HepG2 (cell line): Measurements from ENCODE around the gene MTFP1. TPM values are rescaled to one million over a fixed set of nuclear protein-coding genes. Genes with fewer than 3 reads are reported as not detected.
A peak's percentile ranks its signal among the peaks of the same experiment; 100 is the strongest.

ENCODE experiments used
- ATF7 ChIP-seq, 2 experiments: fragments of 450-650 bp in 1 of 2; sonication (generic) in 1 of 2; formaldehyde crosslinking in 1 of 2; IDR thresholded peaks; 2 replicates each; pipeline versions ENCODE4 v1.4.0 to v1.6.1; 2016 to 2020; ENCODE audit warnings: antibody characterized with exemption in 1 of 2, mild to moderate bottlenecking in 1 of 2, missing genetic modification reagents in 1 of 2
- FOXK2 ChIP-seq: fragments of 450-650 bp; IDR thresholded peaks from 2 replicates; pipeline ENCODE4 v1.6.1; 2016
- GFI1 ChIP-seq: sonication (generic); formaldehyde crosslinking; IDR thresholded peaks from 2 replicates; pipeline ENCODE4 v1.5.0; 2020; ENCODE audit warnings: missing genetic modification reagents, mild to moderate bottlenecking, borderline replicate concordance
- HCFC1 ChIP-seq: fragments of 150-350 bp; IDR thresholded peaks from 2 replicates; pipeline ENCODE4 v1.6.1; 2014; ENCODE audit warnings: low read depth, low read length
- MTA1 ChIP-seq: sonication (generic); formaldehyde crosslinking; IDR thresholded peaks from 2 replicates; pipeline ENCODE4 v1.4.0; 2020; ENCODE audit warnings: missing genetic modification reagents, mild to moderate bottlenecking, borderline replicate concordance
- MYC ChIP-seq: sonication (generic); formaldehyde crosslinking; IDR thresholded peaks from 2 replicates; pipeline ENCODE4 v1.9.0; 2021; ENCODE audit warnings: missing genetic modification reagents, borderline replicate concordance
- POLR2G ChIP-seq: fragments of 200-400 bp; formaldehyde crosslinking; IDR thresholded peaks from 2 replicates; pipeline ENCODE4 v1.6.1; 2018; ENCODE audit warnings: mild to moderate bottlenecking, low read depth, low read length, moderate library complexity
- SOX5 ChIP-seq: IDR thresholded peaks from 2 replicates; pipeline ENCODE4 v1.6.1; 2016; ENCODE audit warnings: borderline replicate concordance
- ZBTB7A ChIP-seq: sonication (generic); formaldehyde crosslinking; IDR thresholded peaks from 2 replicates; pipeline ENCODE4 v1.8.0; 2022; ENCODE audit warnings: mild to moderate bottlenecking, missing genetic modification reagents
- ZFP36L1 ChIP-seq: sonication (generic); formaldehyde crosslinking; IDR thresholded peaks from 2 replicates; pipeline ENCODE4 v1.8.0; 2022; ENCODE audit warnings: mild to moderate bottlenecking, missing genetic modification reagents, moderate library complexity
- ZMYM4 ChIP-seq: sonication (generic); formaldehyde crosslinking; IDR thresholded peaks from 2 replicates; pipeline ENCODE4 v1.8.1; 2023; ENCODE audit warnings: mild to moderate bottlenecking, missing genetic modification reagents
- polyA plus RNA-seq, 8 experiments: library from polyadenylated mRNA; depleted of rRNA in 3 of 8; stranded (reverse) in 7 of 8; unstranded in 1 of 8; fragments of >200 nt; fragmentation: Illumina TruSeq in 4 of 8; extraction: Trizol in 4 of 8; gene quantifications; 2 replicates each; pipeline versions ENCODE4 v1.2.1 to v1.2.3, GENCODE V29; 2011 to 2016; ENCODE audit warnings: low read depth in 4 of 8, missing spikeins in 1 of 8, mixed read lengths in 1 of 8; ENCODE audit not compliant: insufficient read depth in 1 of 8
- total RNA-seq, 5 experiments: library from RNA; depleted of rRNA; stranded (reverse); fragments of >200 nt; fragmentation: Illumina TruSeq; extraction: Trizol; gene quantifications; 2 replicates each; pipeline ENCODE4 v1.2.3, GENCODE V29; 2016; ENCODE audit warnings: low read depth in 1 of 5
- TF ChIP-seq, protein P1 (sequence below): sonication (generic); formaldehyde crosslinking; IDR thresholded peaks from 2 replicates; pipeline ENCODE4 v1.4.0; 2020; ENCODE audit warnings: low read depth, mild to moderate bottlenecking, missing genetic modification reagents
- TF ChIP-seq, protein P2 (sequence below): sonication (generic); formaldehyde crosslinking; IDR thresholded peaks from 2 replicates; pipeline ENCODE4 v1.5.1; 2020; ENCODE audit warnings: mild to moderate bottlenecking, missing genetic modification reagents, moderate library complexity
- TF ChIP-seq, protein P3 (sequence below): IDR thresholded peaks from 2 replicates; pipeline ENCODE4 v1.4.0; 2020; ENCODE audit warnings: mild to moderate bottlenecking, missing genetic modification reagents
- TF ChIP-seq, protein P4 (sequence below): sonication (generic); formaldehyde crosslinking; IDR thresholded peaks from 2 replicates; pipeline ENCODE4 v1.4.0; 2020; ENCODE audit warnings: missing genetic modification reagents
- TF ChIP-seq, protein P5 (sequence below): IDR thresholded peaks from 2 replicates; pipeline ENCODE4 v1.6.1; 2012; ENCODE audit warnings: inconsistent platforms

MTFP1 gene
- total and polyA plus RNA-seq, 2 of the 13 experiments (the other 11 are each of a cell fraction or from before 2014, with no cell fraction given), result 29.5 to 45.6 TPM

DNA sequence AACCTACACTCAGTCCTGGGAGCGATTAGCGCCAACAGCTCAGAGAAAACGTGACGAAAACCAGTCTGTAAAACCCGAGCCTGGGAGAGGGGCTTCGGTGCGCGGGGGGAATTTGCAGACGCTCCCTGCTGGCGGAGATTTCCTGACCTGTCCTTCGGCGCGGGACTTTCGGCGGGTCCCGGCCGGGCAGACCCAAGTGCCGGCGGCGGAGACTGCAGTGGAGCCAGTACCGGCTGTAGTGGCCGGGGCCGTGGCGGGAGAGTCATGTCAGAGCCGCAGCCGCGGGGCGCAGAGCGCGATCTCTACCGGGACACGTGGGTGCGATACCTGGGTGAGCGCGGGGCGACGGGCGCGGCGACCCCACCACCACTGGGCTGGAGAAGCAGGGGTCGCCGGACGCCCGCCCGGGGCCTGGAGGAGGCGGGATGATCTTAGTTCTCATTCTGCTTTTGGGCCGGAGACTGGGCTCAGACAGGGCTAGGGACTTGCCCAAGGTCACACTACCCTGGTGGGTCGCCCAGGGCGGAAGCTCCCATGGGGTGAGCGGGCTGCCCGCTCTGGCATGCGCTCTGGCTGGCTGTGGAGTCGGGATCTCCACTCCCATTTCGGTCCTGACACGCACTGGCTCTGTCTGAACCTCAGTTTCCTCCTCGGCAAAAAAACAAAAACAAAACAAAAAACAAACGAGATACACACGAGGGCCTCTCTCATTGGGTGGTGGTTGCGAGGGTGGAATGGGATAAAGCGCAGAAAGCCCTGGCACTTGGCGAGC is at the start of gene MTFP1 (continued):
- TF ChIP-seq MYC (CRISPR knock-in tag) (peak; percentile 70), ZFP36L1 (CRISPR knock-in tag) (no peak), POLR2G (peak; percentile 82), FOXK2 (no peak), GFI1 (no peak), SOX5 (CRISPR knock-in tag) (0 out of 2 replicates have a peak, but pooled peaks have one; percentile 15), MTA1 (CRISPR knock-in tag) (no peak), ZBTB7A (CRISPR knock-in tag) (peak; percentile 56; the same call in 1 of the 2 replicates), HCFC1 (no peak), ATF7 (IDR thresholded peaks at IDR 0.05) (no peak), ATF7 (CRISPR knock-in tag; IDR thresholded peaks at IDR 0.05) (no peak), ZMYM4 (CRISPR knock-in tag) (0 out of 2 replicates have a peak, but pooled peaks have one; percentile 22)
- TF ChIP-seq, protein P1, sequence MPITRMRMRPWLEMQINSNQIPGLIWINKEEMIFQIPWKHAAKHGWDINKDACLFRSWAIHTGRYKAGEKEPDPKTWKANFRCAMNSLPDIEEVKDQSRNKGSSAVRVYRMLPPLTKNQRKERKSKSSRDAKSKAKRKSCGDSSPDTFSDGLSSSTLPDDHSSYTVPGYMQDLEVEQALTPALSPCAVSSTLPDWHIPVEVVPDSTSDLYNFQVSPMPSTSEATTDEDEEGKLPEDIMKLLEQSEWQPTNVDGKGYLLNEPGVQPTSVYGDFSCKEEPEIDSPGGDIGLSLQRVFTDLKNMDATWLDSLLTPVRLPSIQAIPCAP (CRISPR knock-in tag), result no peak
- TF ChIP-seq, protein P2, sequence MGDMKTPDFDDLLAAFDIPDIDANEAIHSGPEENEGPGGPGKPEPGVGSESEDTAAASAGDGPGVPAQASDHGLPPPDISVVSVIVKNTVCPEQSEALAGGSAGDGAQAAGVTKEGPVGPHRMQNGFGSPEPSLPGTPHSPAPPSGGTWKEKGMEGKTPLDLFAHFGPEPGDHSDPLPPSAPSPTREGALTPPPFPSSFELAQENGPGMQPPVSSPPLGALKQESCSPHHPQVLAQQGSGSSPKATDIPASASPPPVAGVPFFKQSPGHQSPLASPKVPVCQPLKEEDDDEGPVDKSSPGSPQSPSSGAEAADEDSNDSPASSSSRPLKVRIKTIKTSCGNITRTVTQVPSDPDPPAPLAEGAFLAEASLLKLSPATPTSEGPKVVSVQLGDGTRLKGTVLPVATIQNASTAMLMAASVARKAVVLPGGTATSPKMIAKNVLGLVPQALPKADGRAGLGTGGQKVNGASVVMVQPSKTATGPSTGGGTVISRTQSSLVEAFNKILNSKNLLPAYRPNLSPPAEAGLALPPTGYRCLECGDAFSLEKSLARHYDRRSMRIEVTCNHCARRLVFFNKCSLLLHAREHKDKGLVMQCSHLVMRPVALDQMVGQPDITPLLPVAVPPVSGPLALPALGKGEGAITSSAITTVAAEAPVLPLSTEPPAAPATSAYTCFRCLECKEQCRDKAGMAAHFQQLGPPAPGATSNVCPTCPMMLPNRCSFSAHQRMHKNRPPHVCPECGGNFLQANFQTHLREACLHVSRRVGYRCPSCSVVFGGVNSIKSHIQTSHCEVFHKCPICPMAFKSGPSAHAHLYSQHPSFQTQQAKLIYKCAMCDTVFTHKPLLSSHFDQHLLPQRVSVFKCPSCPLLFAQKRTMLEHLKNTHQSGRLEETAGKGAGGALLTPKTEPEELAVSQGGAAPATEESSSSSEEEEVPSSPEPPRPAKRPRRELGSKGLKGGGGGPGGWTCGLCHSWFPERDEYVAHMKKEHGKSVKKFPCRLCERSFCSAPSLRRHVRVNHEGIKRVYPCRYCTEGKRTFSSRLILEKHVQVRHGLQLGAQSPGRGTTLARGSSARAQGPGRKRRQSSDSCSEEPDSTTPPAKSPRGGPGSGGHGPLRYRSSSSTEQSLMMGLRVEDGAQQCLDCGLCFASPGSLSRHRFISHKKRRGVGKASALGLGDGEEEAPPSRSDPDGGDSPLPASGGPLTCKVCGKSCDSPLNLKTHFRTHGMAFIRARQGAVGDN (CRISPR knock-in tag), result peak; percentile 89
- TF ChIP-seq, protein P3, sequence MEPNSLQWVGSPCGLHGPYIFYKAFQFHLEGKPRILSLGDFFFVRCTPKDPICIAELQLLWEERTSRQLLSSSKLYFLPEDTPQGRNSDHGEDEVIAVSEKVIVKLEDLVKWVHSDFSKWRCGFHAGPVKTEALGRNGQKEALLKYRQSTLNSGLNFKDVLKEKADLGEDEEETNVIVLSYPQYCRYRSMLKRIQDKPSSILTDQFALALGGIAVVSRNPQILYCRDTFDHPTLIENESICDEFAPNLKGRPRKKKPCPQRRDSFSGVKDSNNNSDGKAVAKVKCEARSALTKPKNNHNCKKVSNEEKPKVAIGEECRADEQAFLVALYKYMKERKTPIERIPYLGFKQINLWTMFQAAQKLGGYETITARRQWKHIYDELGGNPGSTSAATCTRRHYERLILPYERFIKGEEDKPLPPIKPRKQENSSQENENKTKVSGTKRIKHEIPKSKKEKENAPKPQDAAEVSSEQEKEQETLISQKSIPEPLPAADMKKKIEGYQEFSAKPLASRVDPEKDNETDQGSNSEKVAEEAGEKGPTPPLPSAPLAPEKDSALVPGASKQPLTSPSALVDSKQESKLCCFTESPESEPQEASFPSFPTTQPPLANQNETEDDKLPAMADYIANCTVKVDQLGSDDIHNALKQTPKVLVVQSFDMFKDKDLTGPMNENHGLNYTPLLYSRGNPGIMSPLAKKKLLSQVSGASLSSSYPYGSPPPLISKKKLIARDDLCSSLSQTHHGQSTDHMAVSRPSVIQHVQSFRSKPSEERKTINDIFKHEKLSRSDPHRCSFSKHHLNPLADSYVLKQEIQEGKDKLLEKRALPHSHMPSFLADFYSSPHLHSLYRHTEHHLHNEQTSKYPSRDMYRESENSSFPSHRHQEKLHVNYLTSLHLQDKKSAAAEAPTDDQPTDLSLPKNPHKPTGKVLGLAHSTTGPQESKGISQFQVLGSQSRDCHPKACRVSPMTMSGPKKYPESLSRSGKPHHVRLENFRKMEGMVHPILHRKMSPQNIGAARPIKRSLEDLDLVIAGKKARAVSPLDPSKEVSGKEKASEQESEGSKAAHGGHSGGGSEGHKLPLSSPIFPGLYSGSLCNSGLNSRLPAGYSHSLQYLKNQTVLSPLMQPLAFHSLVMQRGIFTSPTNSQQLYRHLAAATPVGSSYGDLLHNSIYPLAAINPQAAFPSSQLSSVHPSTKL (CRISPR knock-in tag), result no peak
- TF ChIP-seq, protein P4, sequence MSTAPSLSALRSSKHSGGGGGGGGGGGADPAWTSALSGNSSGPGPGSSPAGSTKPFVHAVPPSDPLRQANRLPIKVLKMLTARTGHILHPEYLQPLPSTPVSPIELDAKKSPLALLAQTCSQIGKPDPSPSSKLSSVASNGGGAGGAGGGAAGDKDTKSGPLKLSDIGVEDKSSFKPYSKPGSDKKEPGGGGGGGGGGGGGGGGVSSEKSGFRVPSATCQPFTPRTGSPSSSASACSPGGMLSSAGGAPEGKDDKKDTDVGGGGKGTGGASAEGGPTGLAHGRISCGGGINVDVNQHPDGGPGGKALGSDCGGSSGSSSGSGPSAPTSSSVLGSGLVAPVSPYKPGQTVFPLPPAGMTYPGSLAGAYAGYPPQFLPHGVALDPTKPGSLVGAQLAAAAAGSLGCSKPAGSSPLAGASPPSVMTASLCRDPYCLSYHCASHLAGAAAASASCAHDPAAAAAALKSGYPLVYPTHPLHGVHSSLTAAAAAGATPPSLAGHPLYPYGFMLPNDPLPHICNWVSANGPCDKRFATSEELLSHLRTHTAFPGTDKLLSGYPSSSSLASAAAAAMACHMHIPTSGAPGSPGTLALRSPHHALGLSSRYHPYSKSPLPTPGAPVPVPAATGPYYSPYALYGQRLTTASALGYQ (CRISPR knock-in tag), result no peak
- TF ChIP-seq, protein P5, sequence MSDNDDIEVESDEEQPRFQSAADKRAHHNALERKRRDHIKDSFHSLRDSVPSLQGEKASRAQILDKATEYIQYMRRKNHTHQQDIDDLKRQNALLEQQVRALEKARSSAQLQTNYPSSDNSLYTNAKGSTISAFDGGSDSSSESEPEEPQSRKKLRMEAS, result peak; percentile 85
